ENCODE measurements around the gene DSTYK. TPM values are rescaled to one million over a fixed set of nuclear protein-coding genes. Genes with fewer than 3 reads are reported as not detected.
"Not testable (repeated sequence)": the region's sequence is repeated elsewhere in the genome, so short reads cannot be mapped to it uniquely, and the experiment has no call there.

DSTYK gene
- total RNA-seq, 1 donor from 2014 or later, result 9.6 TPM

GRCh38 chr1:205183676-205184335 is 27.7 kb downstream of the DSTYK start:
- ChIA-PET POLR2A (no interaction called here), CTCF (no interaction called here)
- no peaks in the 10 kb centered on the region for H3K9me3 Mint-ChIP-seq
- H3K36me3 Mint-ChIP-seq (ENCODE audit: low read depth), result peaks cover 49% of the 10 kb centered on the region
- no peaks in the 10 kb centered on the region for H3K27me3 Mint-ChIP-seq
- no peak for TF ChIP-seq CTCF (IDR thresholded peaks at IDR 0.05)
- ATAC-seq (ENCODE audit: low read depth) (no peak), DNase-seq (no peak)
- intact Hi-C loops (cut with micrococcal nuclease), result no loop called here
- no peak overlapping the region for H3K27ac Mint-ChIP-seq
- no peaks in the 10 kb centered on the region for H3K4me1 Mint-ChIP-seq
- no peak overlapping the region for H3K4me3 Mint-ChIP-seq

- H3K9me3 Mint-ChIP-seq, result no peaks in the 10 kb centered on the region
- ChIA-PET CTCF (no interaction called here), POLR2A (no interaction called here)
- TF ChIP-seq CTCF (IDR thresholded peaks at IDR 0.05), result no peak
- no peak overlapping the region for H3K27ac Mint-ChIP-seq
- ATAC-seq (ENCODE audit: low read depth) (no peak), DNase-seq (no peak)
- intact Hi-C loops (cut with micrococcal nuclease), result no loop called here
- no peak overlapping the region for H3K4me3 Mint-ChIP-seq
- H3K4me1 Mint-ChIP-seq, result no peaks in the 10 kb centered on the region
- H3K36me3 Mint-ChIP-seq (ENCODE audit: low read depth), result peaks cover 53% of the 10 kb centered on the region
- H3K27me3 Mint-ChIP-seq, result no peaks in the 10 kb centered on the region
Observed at GRCh38 chr1:205182930-205183329, 28.6 kb downstream of the DSTYK start.

GRCh38 chr1:205180331-205180730 is 31.2 kb downstream of the DSTYK start:
- H3K27me3 Mint-ChIP-seq; POLR2A ChIA-PET; H3K27ac Mint-ChIP-seq; ATAC-seq (ENCODE audit: low read depth); H3K9me3 Mint-ChIP-seq; DNase-seq; H3K4me3 Mint-ChIP-seq; CTCF ChIA-PET; H3K4me1 Mint-ChIP-seq; intact Hi-C loops (cut with micrococcal nuclease): not testable (repeated sequence)
- peaks cover 45% of the 10 kb centered on the region for H3K36me3 Mint-ChIP-seq (ENCODE audit: low read depth)

- intact Hi-C loops (cut with micrococcal nuclease), result no loop called here
- Mint-ChIP-seq H3K27ac (no peak overlapping the region), H3K36me3 (ENCODE audit: low read depth) (peaks cover 47% of the 10 kb centered on the region), H3K9me3 (no peaks in the 10 kb centered on the region), H3K4me3 (no peak overlapping the region), H3K27me3 (no peaks in the 10 kb centered on the region), H3K4me1 (no peaks in the 10 kb centered on the region)
- TF ChIP-seq CTCF (IDR thresholded peaks at IDR 0.05), result no peak
- CTCF ChIA-PET, result no interaction called here
- DNase-seq (no peak), ATAC-seq (ENCODE audit: low read depth) (no peak)
- POLR2A ChIA-PET, result no interaction called here
Observed at GRCh38 chr1:205179842-205180241, 31.7 kb downstream of the DSTYK start.

- Mint-ChIP-seq H3K27me3 (no peaks in the 10 kb centered on the region), H3K9me3 (no peaks in the 10 kb centered on the region), H3K36me3 (ENCODE audit: low read depth) (peaks cover 53% of the 10 kb centered on the region), H3K4me3 (no peak overlapping the region), H3K4me1 (no peaks in the 10 kb centered on the region), H3K27ac (no peak overlapping the region)
- ChIA-PET POLR2A (no interaction called here), CTCF (no interaction called here)
- no peak for ATAC-seq (ENCODE audit: low read depth)
- DNase-seq, result no peak
- intact Hi-C loops (cut with micrococcal nuclease), result no loop called here
- no peak for TF ChIP-seq CTCF (IDR thresholded peaks at IDR 0.05)
Observed at GRCh38 chr1:205172729-205173366, 38.7 kb downstream of the DSTYK start.
